RPMI7951 (cell line): ENCODE results near the gene UNC5C. TPM values are rescaled to one million over a fixed set of nuclear protein-coding genes. Genes with fewer than 3 reads are reported as not detected.
"Not testable (repeated sequence)": the region's sequence is repeated elsewhere in the genome, so short reads cannot be mapped to it uniquely, and the experiment has no call there.

ENCODE experiments used
- DNase-seq: peaks from one replicate; pipeline ENCODE4 v3.0.0-alpha.2; 2012; ENCODE audit warnings: low read depth
- total RNA-seq: library from RNA; depleted of rRNA; stranded (reverse); fragments of >200 nt; shearing (Covaris generic); gene quantifications from 2 replicates; pipeline ENCODE4 v1.2.3, GENCODE V29; 2014

UNC5C gene
- total RNA-seq, 1 experiment from 2014 or later, result 0.48 TPM

GRCh38 chr4:95180531-95181242 is 368.1 kb downstream of the UNC5C start:
- no peak for DNase-seq

GRCh38 chr4:95178938-95179337 is 369.8 kb downstream of the UNC5C start:
- no peak for DNase-seq

- not testable (repeated sequence) for DNase-seq
Observed at GRCh38 chr4:95171377-95171776, 377.4 kb downstream of the UNC5C start.

- no peak for DNase-seq
Observed at GRCh38 chr4:95170176-95170575, 378.6 kb downstream of the UNC5C start.

GRCh38 chr4:95167805-95168204 is 381.0 kb downstream of the UNC5C start:
- DNase-seq, result no peak

- peak; percentile 46 for DNase-seq
Observed at GRCh38 chr4:95165926-95166524, 382.7 kb downstream of the UNC5C start.

- no peak for DNase-seq
Observed at GRCh38 chr4:95162867-95163266, 385.9 kb downstream of the UNC5C start.

- DNase-seq, result no peak
Observed at GRCh38 chr4:95161781-95162469, 386.8 kb downstream of the UNC5C start.

- no peak for DNase-seq
Observed at GRCh38 chr4:95159384-95159783, 389.4 kb downstream of the UNC5C start.

- no peak for DNase-seq
Observed at GRCh38 chr4:95158626-95159025, 390.1 kb downstream of the UNC5C start.

- DNase-seq, result no peak
Observed at GRCh38 chr4:95158045-95158444, 390.7 kb downstream of the UNC5C start.

- no peak for DNase-seq
Observed at GRCh38 chr4:95157596-95157995, 391.2 kb downstream of the UNC5C start.

GRCh38 chr4:95156452-95156765 is 392.4 kb downstream of the UNC5C start:
- DNase-seq, result no peak

GRCh38 chr4:95155759-95156451 is 392.9 kb downstream of the UNC5C start:
- peak; percentile 23 for DNase-seq

GRCh38 chr4:95153182-95153581 is 395.6 kb downstream of the UNC5C start:
- DNase-seq, result no peak

- DNase-seq, result no peak
Observed at GRCh38 chr4:95151255-95151654, 397.5 kb downstream of the UNC5C start.

- DNase-seq, result no peak
Observed at GRCh38 chr4:95142932-95143331, 405.8 kb downstream of the UNC5C start.

GRCh38 chr4:95141361-95141760 is 407.4 kb downstream of the UNC5C start:
- no peak for DNase-seq

- not testable (repeated sequence) for DNase-seq
Observed at GRCh38 chr4:95139424-95139823, 409.3 kb downstream of the UNC5C start.

- not testable (repeated sequence) for DNase-seq
Observed at GRCh38 chr4:95134016-95134415, 414.8 kb downstream of the UNC5C start.

- peak; percentile 93 for DNase-seq
Observed at GRCh38 chr4:95129821-95130311, 418.9 kb downstream of the UNC5C start.

GRCh38 chr4:95129031-95129430 is 419.7 kb downstream of the UNC5C start:
- DNase-seq, result peak; percentile 9
